K562 (cell line): Measurements from ENCODE around the gene RASSF10. TPM values are rescaled to one million over a fixed set of nuclear protein-coding genes. Genes with fewer than 3 reads are reported as not detected.
A peak's percentile ranks its signal among the peaks of the same experiment; 100 is the strongest.

Experiments used
- ATAC-seq: fragments of 200-7000 bp; cut with Tn5 transposase; 3 replicates; pipeline ENCODE4 v1.9.1; 2020; ENCODE audit warnings: moderate library complexity
- BruUV-seq: library from RNA; stranded (reverse); fragments of 400-500 nt; replicated peaks from 2 replicates; lab custom pipeline; 2021; lab: Mats Ljungman, UMichigan
- CTCF ChIA-PET: fragments of 300-600 bp; formaldehyde crosslinking; extraction: SDS; loops from one replicate; lab custom pipeline; 2021; ENCODE audit warnings: low intra/inter-chr PET ratio; lab: Yijun Ruan, JAX
- POLR2A ChIA-PET: fragments of 300-600, 350-650 bp; sonication (Branson Sonifier 250); formaldehyde crosslinking; extraction: SDS; loops from one replicate; lab custom pipeline; 2021; ENCODE audit warnings: antibody characterized with exemption, inconsistent platforms; lab: Yijun Ruan, JAX
- DNase-seq, 4 experiments: peaks; one replicate each; pipeline versions ENCODE4 v3.0.0 to v3.0.0-alpha.2; 2011 to 2018; ENCODE audit warnings: low spot score in 3 of 4, mixed read lengths in 3 of 4; ENCODE audit errors: extremely low read depth in 1 of 4
- FAIRE-seq: peaks from 2 replicates; lab custom pipeline; 2011; peaks lifted over from hg19 to GRCh38; lab: Jason Lieb, UNC
- H2AFZ ChIP-seq: 2 replicates; pipeline ENCODE4 v1.6.0; 2011; ENCODE audit warnings: low read depth, low read length, control low read depth, inconsistent platforms
- H3K27ac ChIP-seq: fragments of 200-600 bp; 3 replicates; pipeline ENCODE4 v1.8.0; 2011; ENCODE audit warnings: low read depth, mild to moderate bottlenecking, control low read depth, inconsistent platforms, low read length, moderate library complexity, mixed read lengths; ENCODE audit errors: extremely low read depth
- H3K27me3 ChIP-seq, 2 experiments: fragments of 300-600 bp in 1 of 2; 2 replicates in 1 of 2; 3 replicates in 1 of 2; pipeline versions ENCODE4 v1.6.0 to v1.8.0; 2011; ENCODE audit warnings: inconsistent platforms in 2 of 2, low read length in 2 of 2, mild to moderate bottlenecking in 1 of 2, mixed read lengths in 1 of 2, moderate library complexity in 1 of 2; ENCODE audit not compliant: control insufficient read depth in 2 of 2, insufficient read depth in 2 of 2
- H3K36me3 ChIP-seq: fragments of 300-600 bp; 3 replicates; pipeline ENCODE4 v1.8.0; 2011; ENCODE audit warnings: mild to moderate bottlenecking, low read length, inconsistent platforms; ENCODE audit not compliant: control insufficient read depth, insufficient read depth
- H3K4me1 ChIP-seq, 2 experiments: fragments of 200-600 bp in 1 of 2; replicated peaks in 1 of 2; 2 replicates in 1 of 2; 3 replicates in 1 of 2; pipeline versions ENCODE4 v1.5.1 to v1.8.0; 2011; ENCODE audit warnings: inconsistent platforms in 2 of 2, low read length in 2 of 2, mild to moderate bottlenecking in 1 of 2, mixed read lengths in 1 of 2, moderate library complexity in 1 of 2; ENCODE audit not compliant: control insufficient read depth in 2 of 2, insufficient read depth in 2 of 2
- H3K4me2 ChIP-seq: 2 replicates; pipeline ENCODE4 v1.6.1; 2011; ENCODE audit warnings: low read length, control low read depth, inconsistent platforms, mixed read lengths; ENCODE audit not compliant: insufficient read depth
- H3K4me3 ChIP-seq: fragments of 200-600 bp; sonication (generic), shearing (Covaris generic); 2 replicates; pipeline ENCODE4 v1.5.1; 2016; ENCODE audit warnings: control low read depth, inconsistent platforms
- H3K79me2 ChIP-seq: fragments of 200-600 bp; 3 replicates; pipeline ENCODE4 v1.8.0; 2011; ENCODE audit warnings: low read length, inconsistent platforms; ENCODE audit not compliant: control insufficient read depth, insufficient read depth
- H3K9ac ChIP-seq, 2 experiments: 2 replicates each; pipeline versions ENCODE4 v1.6.0 to v1.6.1; 2011; ENCODE audit warnings: low read depth in 2 of 2, low read length in 2 of 2, control low read depth in 1 of 2, inconsistent platforms in 1 of 2, mild to moderate bottlenecking in 1 of 2, mixed read lengths in 1 of 2; ENCODE audit not compliant: insufficient read depth in 1 of 2
- H3K9me1 ChIP-seq: one replicate; pipeline ENCODE4 v1.6.0; 2011; ENCODE audit warnings: inconsistent platforms, mild to moderate bottlenecking, low read length, moderate library complexity; ENCODE audit not compliant: control insufficient read depth, insufficient read depth
- H3K9me3 ChIP-seq: replicated peaks from 2 replicates; pipeline ENCODE4 v1.5.1; 2011; ENCODE audit warnings: low read depth, low read length, inconsistent platforms; ENCODE audit not compliant: control insufficient read depth, insufficient read depth
- H4K20me1 ChIP-seq: replicated peaks from 2 replicates; pipeline ENCODE4 v1.6.1; 2011; ENCODE audit warnings: low read length, inconsistent platforms, mixed read lengths; ENCODE audit not compliant: control insufficient read depth, insufficient read depth
- CBFA2T3 ChIP-seq: fragments of 450-650 bp; IDR thresholded peaks from 2 replicates; pipeline ENCODE4 v1.6.1; 2017
- GMEB1 ChIP-seq: fragments of 250-450 bp; sonication (Bioruptor Pico); IDR thresholded peaks from 2 replicates; pipeline ENCODE4 v1.4.0; 2020; ENCODE audit warnings: mild to moderate bottlenecking
- KDM2B ChIP-seq: fragments of 250-450 bp; sonication (Bioruptor Pico); IDR thresholded peaks from 2 replicates; pipeline ENCODE4 v1.8.0; 2021; ENCODE audit warnings: mild to moderate bottlenecking, moderate library complexity
- KHSRP ChIP-seq: fragments of 450-650 bp; IDR thresholded peaks from 2 replicates; pipeline ENCODE4 v1.6.1; 2017
- REST ChIP-seq, 2 experiments: fragments of 450-650 bp; formaldehyde crosslinking in 1 of 2; IDR thresholded peaks; 2 replicates each; pipeline versions ENCODE4 v1.4.0 to v1.6.1; 2014 to 2020; ENCODE audit warnings: mild to moderate bottlenecking in 2 of 2, borderline replicate concordance in 1 of 2, low read depth in 1 of 2
- TEAD4 ChIP-seq, 2 experiments: sonication (generic) in 1 of 2; formaldehyde crosslinking in 1 of 2; IDR thresholded peaks; 2 replicates each; pipeline versions ENCODE4 v1.6.1 to v1.8.0; 2012 to 2022; ENCODE audit warnings: borderline replicate concordance in 1 of 2, inconsistent platforms in 1 of 2, low read length in 1 of 2, mild to moderate bottlenecking in 1 of 2, missing genetic modification reagents in 1 of 2
- TRIM25 ChIP-seq: fragments of 450-650 bp; IDR thresholded peaks from 2 replicates; pipeline ENCODE4 v1.7.0; 2016; ENCODE audit warnings: borderline replicate concordance
- ZNF253 ChIP-seq: fragments of 250-450 bp; sonication (Bioruptor Pico); conservative IDR thresholded peaks from 2 replicates; pipeline ENCODE4 v1.6.1; 2021; ENCODE audit warnings: mild to moderate bottlenecking
- WGBS: fragments of 100-300 bp; shearing (Covaris generic); methylation state at CpG from one replicate; pipeline ENCODE4 v1.1.6; 2016; ENCODE audit warnings: low coverage, mixed read lengths; ENCODE audit not compliant: insufficient coverage; ENCODE audit errors: missing lambda C conversion rate; 5-methylcytosine and 5-hydroxymethylcytosine counted together
- in situ Hi-C: fragments of 300-500 bp; cut with MboI; formaldehyde crosslinking; loops from 4 replicates; pipeline ENCODE4 v1.15.0; 2018; ENCODE audit warnings: inconsistent platforms, mixed read lengths
- intact Hi-C: fragments of 100-400 bp; cut with micrococcal nuclease; formaldehyde crosslinking; loops from 2 replicates; pipeline ENCODE4 v1.14.2; 2022
- polyA plus RNA-seq, 8 experiments: library from polyadenylated mRNA; depleted of rRNA in 4 of 8; stranded (reverse) in 5 of 8; unstranded in 3 of 8; fragments of >200 nt; fragmentation: Nextera tagmentation in 2 of 8; fragmentation: Illumina TruSeq in 1 of 8; extraction: Ambion mirVana in 2 of 8; extraction: Trizol in 1 of 8; gene quantifications; 2 replicates each; pipeline versions ENCODE4 v1.2.1 to v1.2.3, GENCODE V29; 2011 to 2014; ENCODE audit warnings: inconsistent platforms in 1 of 8, missing spikeins in 1 of 8
- total RNA-seq, 7 experiments: library from RNA; depleted of rRNA in 6 of 7; stranded (reverse); fragments of >200 nt in 6 of 7; fragmentation: Illumina TruSeq in 2 of 7; extraction: Trizol in 2 of 7; gene quantifications; 2 replicates each; pipeline versions ENCODE4 v1.2.1 to v1.2.3, GENCODE V29; 2011 to 2021; ENCODE audit warnings: low replicate concordance in 1 of 7

RASSF10 gene
- total and polyA plus RNA-seq, 9 of the 15 experiments (the other 6 are each of a cell fraction or from before 2014, with no cell fraction given): not detected

GRCh38 chr11:13015753-13016152 lies 6.6 kb downstream of the RASSF10 start:
- BruUV-seq: no TSS peak
- Histone ChIP-seq H3K27ac (no peak overlapping the region), H3K4me1 (peaks cover under 1 to 7% of the 10 kb centered on the region in 2 experiments), H3K4me3 (no peak overlapping the region), H3K9me1 (no peaks in the 10 kb centered on the region), H3K27me3 (peaks cover 0 to 5% of the 10 kb centered on the region in 2 experiments; a peak in 3 of 5 replicates), H3K9me3 (no peaks in the 10 kb centered on the region), H3K4me2 (no peak overlapping the region), H2AFZ (no peak overlapping the region), H3K79me2 (no peaks in the 10 kb centered on the region), H3K36me3 (no peaks in the 10 kb centered on the region), H3K9ac (no peak overlapping the region), H4K20me1 (no peaks in the 10 kb centered on the region)
- no peak for FAIRE-seq
- no peak for DNase-seq
- WGBS: 2% methylated on average over 6 of the region's 6 CpGs
- ChIA-PET POLR2A (no interaction called here), CTCF (no interaction called here)
- TF ChIP-seq TRIM25 (no peak), CBFA2T3 (no peak), KDM2B (CRISPR knock-in tag) (no peak), ZNF253 (no peak), TEAD4 (IDR thresholded peaks at IDR 0.05; ENCODE audit: low read length) (no peak), TEAD4 (CRISPR knock-in tag; IDR thresholded peaks at IDR 0.05; ENCODE audit: borderline replicate concordance) (no peak), GMEB1 (no peak), REST (IDR thresholded peaks at IDR 0.05; ENCODE audit: borderline replicate concordance) (peak; percentile 54), REST (CRISPR knock-in tag; IDR thresholded peaks at IDR 0.05; ENCODE audit: low read depth) (no peak), KHSRP (no peak)
- intact Hi-C loops: loop anchor here (2.0 kb wide), 1 partner anchor 137 kb away; no protein-coding TSS in a partner anchor
- ATAC-seq: 0 out of 3 replicates have a peak, but pooled peaks have one; percentile 22
- in situ Hi-C loops: no loop called here
